Activated CD8-positive, alpha-beta T cell treated with anti-CD3 and anti-CD28 coated beads, Interleukin-2, amount 10 ng/mL, durations not matched to agents 7 days and 5 days (primary cell): Measurements from ENCODE around the gene WNK4. TPM values are rescaled to one million over a fixed set of nuclear protein-coding genes. Genes with fewer than 3 reads are reported as not detected.

Experiments
- ATAC-seq: fragments of 150-1000 bp; cut with Tn5 transposase; one replicate; pipeline ENCODE4 v1.10.0; 2021; ENCODE audit warnings: moderate library complexity
- CTCF ChIA-PET: fragments of 350-600 bp; sonication (Branson Sonifier 250); formaldehyde crosslinking; loops from one replicate; lab custom pipeline; 2021; ENCODE audit warnings: antibody characterized with exemption; lab: Charles Lee
- POLR2A ChIA-PET: fragments of 350-600 bp; sonication (Branson Sonifier 250); formaldehyde crosslinking; loops from one replicate; lab custom pipeline; 2021; ENCODE audit warnings: antibody characterized with exemption; lab: Charles Lee
- DNase-seq: peaks from one replicate; pipeline ENCODE4 v3.0.0-alpha.2; 2020
- H3K27ac Mint-ChIP-seq: one replicate; pipeline ENCODE4 v1.8.0; 2021; ENCODE audit warnings: mild to moderate bottlenecking, mixed read lengths
- H3K27me3 Mint-ChIP-seq: one replicate; pipeline ENCODE4 v1.8.0; 2021; ENCODE audit warnings: low read depth, mixed read lengths
- H3K36me3 Mint-ChIP-seq: one replicate; pipeline ENCODE4 v1.8.0; 2021; ENCODE audit warnings: low read depth, mixed read lengths
- H3K4me1 Mint-ChIP-seq: one replicate; pipeline ENCODE4 v1.8.0; 2021; ENCODE audit warnings: low read depth, mixed read lengths
- H3K4me3 Mint-ChIP-seq: one replicate; pipeline ENCODE4 v1.8.0; 2021; ENCODE audit warnings: mild to moderate bottlenecking, mixed read lengths
- H3K9me3 Mint-ChIP-seq: one replicate; pipeline ENCODE4 v1.8.0; 2022; ENCODE audit warnings: mixed read lengths; ENCODE audit not compliant: insufficient read depth
- microRNA-seq: library from miRNA; unstranded; fragments of <30 nt; microRNA quantifications from one replicate; pipeline ENCODE4 v1.2.0, GENCODE V29; 2022
- total RNA-seq, 2 experiments: library from RNA; stranded (reverse); gene quantifications; one replicate each; pipeline ENCODE4 v1.2.3, GENCODE V29; 2021

Gene WNK4
- total RNA-seq, 2 experiments from 2014 or later, result 0.37 to 0.66 TPM

DNA sequence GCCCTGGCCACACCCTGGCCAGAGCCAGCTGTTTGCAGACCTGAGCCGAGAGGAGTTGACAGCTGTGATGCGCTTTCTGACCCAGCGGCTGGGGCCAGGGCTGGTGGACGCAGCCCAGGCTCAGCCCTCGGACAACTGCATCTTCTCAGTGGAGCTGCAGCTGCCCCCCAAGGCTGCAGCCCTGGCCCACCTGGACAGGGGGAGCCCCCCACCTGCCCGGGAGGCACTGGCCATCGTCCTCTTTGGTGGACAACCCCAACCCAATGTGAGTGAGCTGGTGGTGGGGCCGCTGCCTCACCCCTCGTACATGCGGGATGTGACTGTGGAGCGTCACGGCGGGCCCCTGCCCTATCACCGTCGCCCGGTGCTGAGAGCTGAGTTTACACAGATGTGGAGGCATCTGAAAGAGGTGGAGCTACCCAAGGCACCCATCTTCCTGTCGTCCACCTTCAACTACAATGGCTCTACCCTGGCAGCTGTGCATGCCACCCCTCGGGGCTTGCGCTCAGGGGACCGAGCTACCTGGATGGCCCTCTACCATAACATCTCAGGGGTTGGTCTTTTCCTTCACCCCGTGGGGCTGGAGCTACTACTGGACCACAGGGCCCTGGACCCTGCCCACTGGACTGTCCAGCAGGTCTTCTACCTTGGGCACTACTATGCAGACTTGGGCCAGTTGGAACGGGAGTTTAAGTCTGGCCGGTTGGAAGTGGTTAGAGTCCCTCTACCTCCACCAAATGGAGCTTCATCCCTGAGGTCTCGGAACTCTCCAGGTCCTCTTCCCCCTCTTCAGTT lies 64.5 kb downstream of the WNK4 start:
- CTCF ChIA-PET, result interaction anchor here (1.5 to 2.8 kb wide), 2 partner anchors 11 to 84 kb away, joined by 5 to 12 read pairs; partner anchors contain the start of gene PSME3
- H3K4me3 Mint-ChIP-seq, result no peak overlapping the region
- DNase-seq, result no peak

DNA sequence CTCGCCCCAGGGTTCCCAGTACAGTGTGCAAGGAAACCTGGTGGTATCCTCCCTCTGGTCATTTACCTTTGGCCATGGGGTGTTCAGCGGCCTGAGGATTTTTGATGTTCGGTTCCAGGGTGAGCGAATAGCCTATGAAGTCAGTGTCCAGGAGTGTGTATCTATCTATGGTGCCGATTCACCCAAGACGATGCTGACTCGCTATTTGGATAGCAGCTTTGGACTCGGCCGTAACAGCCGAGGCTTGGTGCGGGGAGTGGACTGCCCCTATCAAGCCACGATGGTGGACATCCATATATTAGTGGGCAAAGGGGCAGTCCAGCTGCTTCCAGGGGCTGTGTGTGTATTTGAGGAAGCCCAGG lies 65.1 kb downstream of the WNK4 start:
- no peak overlapping the region for H3K4me3 Mint-ChIP-seq
- peaks cover 33% of the 10 kb centered on the region for H3K36me3 Mint-ChIP-seq
- ATAC-seq, result no peak
- H3K9me3 Mint-ChIP-seq, result no peaks in the 10 kb centered on the region
- H3K4me1 Mint-ChIP-seq, result peaks cover 11% of the 10 kb centered on the region
- POLR2A ChIA-PET, result interaction anchor here (1.2 kb wide), 1 partner anchor 12 kb away, joined by 8 read pairs; the partner anchor contains the start of gene PSME3
- no peak overlapping the region for H3K27ac Mint-ChIP-seq
- CTCF ChIA-PET, result interaction anchor here (2.8 kb wide), 1 partner anchor 11 kb away, joined by 12 read pairs; the partner anchor contains the start of gene PSME3
- no peak for DNase-seq
- no peaks in the 10 kb centered on the region for H3K27me3 Mint-ChIP-seq

More for the DNA sequence above, 64.5 kb downstream of the WNK4 start:
- Mint-ChIP-seq H3K27me3 (no peaks in the 10 kb centered on the region), H3K36me3 (peaks cover 33% of the 10 kb centered on the region), H3K9me3 (no peaks in the 10 kb centered on the region), H3K27ac (no peak overlapping the region), H3K4me1 (peaks cover 11% of the 10 kb centered on the region)
- no peak for ATAC-seq
- POLR2A ChIA-PET, result interaction anchor here (1.2 kb wide), 1 partner anchor 12 kb away, joined by 8 read pairs; the partner anchor contains the start of gene PSME3

GRCh38 chr17:42845918-42846593 lies 65.6 kb downstream of the WNK4 start:
- Mint-ChIP-seq H3K27ac (peak overlapping the region; percentile 29), H3K4me1 (peaks cover 11% of the 10 kb centered on the region), H3K36me3 (peaks cover 33% of the 10 kb centered on the region), H3K4me3 (no peak overlapping the region), H3K27me3 (no peaks in the 10 kb centered on the region), H3K9me3 (no peaks in the 10 kb centered on the region)
- no peak for DNase-seq
- CTCF ChIA-PET, result no interaction called here
- POLR2A ChIA-PET, result interaction anchor here (1.2 kb wide), 1 partner anchor 13 kb away, joined by 8 read pairs; the partner anchor contains the start of gene PSME3
- ATAC-seq, result no peak

Small RNA genes within 50 kb of the gene (microRNA-seq; reads per million reads assigned to microRNA genes)
- gene MIR6781, result 3.4 reads per million

Other genes starting within 250 kb of the WNK4 start
- gene NAGLU, start 244.4 kb upstream of the WNK4 start, total RNA-seq, result 10 to 100 TPM; 19.3 to 20.5 TPM
- under 1 TPM; 0.53 to 0.60 TPM for gene HSD17B1, start 227.7 kb upstream of the WNK4 start, total RNA-seq
- 10 to 100 TPM; 54.8 to 62.1 TPM for gene COASY, start 218.5 kb upstream of the WNK4 start, total RNA-seq
- gene MLX, start 213.5 kb upstream of the WNK4 start, total RNA-seq, result 10 to 100 TPM; 65.8 to 65.9 TPM
- 10 to 100 TPM; 19.2 to 21.8 TPM for gene PSMC3IP, start 202.9 kb upstream of the WNK4 start, total RNA-seq
- 10 to 100 TPM; 53.6 to 54.7 TPM for gene RETREG3, start 171.2 kb upstream of the WNK4 start, total RNA-seq
- gene TUBG1, start 170.9 kb upstream of the WNK4 start, total RNA-seq, result 10 to 100 TPM; 82.3 to 83.4 TPM
- gene TUBG2, start 121.3 kb upstream of the WNK4 start, total RNA-seq, result 1 to 10 TPM; 8.0 to 8.1 TPM
- gene PLEKHH3, start 103.6 kb upstream of the WNK4 start, total RNA-seq, result 1 to 10 TPM in 1 of 2 experiments, under 1 TPM in 1; 0.79 to 1.2 TPM
- gene CCR10, start 98.8 kb upstream of the WNK4 start, total RNA-seq, result under 1 TPM; 0.13 to 0.29 TPM
- under 1 TPM; 0.71 to 0.78 TPM for gene CNTNAP1, start 98.1 kb upstream of the WNK4 start, total RNA-seq
- gene EZH1, start 35.6 kb upstream of the WNK4 start, total RNA-seq, result 10 to 100 TPM; 32.4 to 37.7 TPM
- not detected for gene RAMP2, start 19.4 kb upstream of the WNK4 start, total RNA-seq
- 10 to 100 TPM; 67.8 to 70.5 TPM for gene VPS25, start 7.2 kb upstream of the WNK4 start, total RNA-seq
- 10 to 100 TPM; 41.4 to 41.5 TPM for gene COA3, start 18.1 kb downstream of the WNK4 start, total RNA-seq
- not detected for gene CNTD1, start 18.3 kb downstream of the WNK4 start, total RNA-seq
- 10 to 100 TPM; 86.7 to 89.7 TPM for gene BECN1, start 43.7 kb downstream of the WNK4 start, total RNA-seq
- 100 to 1,000 TPM; 141 to 145 TPM for gene PSME3, start 52.8 kb downstream of the WNK4 start, total RNA-seq
- 1 to 10 TPM; 2.0 to 2.1 TPM for gene AOC2, start 64.0 kb downstream of the WNK4 start, total RNA-seq
- gene AOC3, start 70.6 kb downstream of the WNK4 start, total RNA-seq, result 1 to 10 TPM; 1.0 to 1.4 TPM
- gene G6PC1, start 120.2 kb downstream of the WNK4 start, total RNA-seq, result not detected
- gene AARSD1, start 183.8 kb downstream of the WNK4 start, total RNA-seq, result 10 to 100 TPM; 37.6 to 38.3 TPM
- under 1 TPM; 0.37 to 0.86 TPM for gene PTGES3L, start 199.5 kb downstream of the WNK4 start, total RNA-seq
- 10 to 100 TPM; 16.2 to 16.8 TPM for gene RUNDC1, start 200.0 kb downstream of the WNK4 start, total RNA-seq
- 100 to 1,000 TPM; 949 to 980 TPM for gene RPL27, start 217.8 kb downstream of the WNK4 start, total RNA-seq
- 100 to 1,000 TPM; 107 to 110 TPM for gene IFI35, start 226.2 kb downstream of the WNK4 start, total RNA-seq
- 10 to 100 TPM; 14.6 to 19.2 TPM for gene VAT1, start 241.8 kb downstream of the WNK4 start, total RNA-seq
- gene RND2, start 244.6 kb downstream of the WNK4 start, total RNA-seq, result not detected